SK-N-SH treated with all-trans-retinoic acid at 6 μM for 48 hours (cell line): ENCODE measurements around the gene TNFSF13.
A peak's percentile ranks its signal among the peaks of the same experiment; 100 is the strongest.

Experiments
- ATAC-seq: fragments of 200-7000 bp; cut with Tn5 transposase; 3 replicates; pipeline ENCODE4 v1.9.1; 2020; ENCODE audit warnings: mild to moderate bottlenecking, moderate library complexity
- BACH2 ChIP-seq: fragments of 250-450 bp; sonication (Bioruptor Pico); IDR thresholded peaks from 2 replicates; pipeline ENCODE4 v1.9.0; 2021; ENCODE audit warnings: mild to moderate bottlenecking, borderline replicate concordance
- CSDC2 ChIP-seq: fragments of 250-450 bp; sonication (Bioruptor Pico); IDR thresholded peaks from 2 replicates; pipeline ENCODE4 v1.5.0; 2020; ENCODE audit warnings: mild to moderate bottlenecking, moderate library complexity
- ESRRG ChIP-seq: fragments of 250-450 bp; sonication (Bioruptor Pico); IDR thresholded peaks from 2 replicates; pipeline ENCODE4 v1.6.1; 2021; ENCODE audit warnings: mild to moderate bottlenecking
- GLIS3 ChIP-seq: fragments of 250-450 bp; sonication (Bioruptor Pico); IDR thresholded peaks from 2 replicates; pipeline ENCODE4 v1.5.0; 2020; ENCODE audit warnings: mild to moderate bottlenecking, moderate library complexity
- OSR1 ChIP-seq: fragments of 250-450 bp; sonication (Bioruptor Pico); IDR thresholded peaks from 2 replicates; pipeline ENCODE4 v1.8.0; 2022; ENCODE audit warnings: moderate library complexity, mild to moderate bottlenecking, inconsistent platforms
- PATZ1 ChIP-seq: fragments of 250-450 bp; sonication (Bioruptor Pico); IDR thresholded peaks from 2 replicates; pipeline ENCODE4 v1.8.0; 2020; ENCODE audit warnings: mild to moderate bottlenecking, moderate library complexity, borderline replicate concordance
- POU6F1 ChIP-seq: fragments of 250-450 bp; sonication (Bioruptor Pico); IDR thresholded peaks from 2 replicates; pipeline ENCODE4 v1.8.0; 2021; ENCODE audit warnings: low read depth, mild to moderate bottlenecking, moderate library complexity, borderline replicate concordance
- PPARA ChIP-seq: fragments of 250-450 bp; sonication (Bioruptor Pico); IDR thresholded peaks from 2 replicates; pipeline ENCODE4 v1.5.0; 2020; ENCODE audit warnings: mild to moderate bottlenecking, borderline replicate concordance
- RARB ChIP-seq: fragments of 250-450 bp; sonication (Bioruptor Pico); IDR thresholded peaks from 2 replicates; pipeline ENCODE4 v1.8.0; 2021; ENCODE audit warnings: mild to moderate bottlenecking, moderate library complexity
- ZC3H10 ChIP-seq: fragments of 250-450 bp; sonication (Bioruptor Pico); IDR thresholded peaks from 2 replicates; pipeline ENCODE4 v1.5.1; 2021; ENCODE audit warnings: mild to moderate bottlenecking, moderate library complexity
- ZFP3 ChIP-seq: fragments of 250-450 bp; sonication (Bioruptor Pico); IDR thresholded peaks from 2 replicates; pipeline ENCODE4 v1.5.0; 2020; ENCODE audit warnings: mild to moderate bottlenecking, moderate library complexity
- ZFP30 ChIP-seq: fragments of 450-650 bp; formaldehyde crosslinking; IDR thresholded peaks from 2 replicates; pipeline ENCODE4 v1.5.0; 2022; ENCODE audit warnings: mild to moderate bottlenecking, moderate library complexity
- ZNF565 ChIP-seq: fragments of 450-650 bp; formaldehyde crosslinking; conservative IDR thresholded peaks from 2 replicates; pipeline ENCODE4 v1.5.0; 2020; ENCODE audit warnings: low read depth, mild to moderate bottlenecking, moderate library complexity
- ZNF70 ChIP-seq: fragments of 450-650 bp; formaldehyde crosslinking; IDR thresholded peaks from 2 replicates; pipeline ENCODE4 v1.5.0; 2020; ENCODE audit warnings: mild to moderate bottlenecking, moderate library complexity
- TF ChIP-seq, protein P1 (sequence below): fragments of 250-450 bp; sonication (Bioruptor Pico); IDR thresholded peaks from 2 replicates; pipeline ENCODE4 v1.5.1; 2021; ENCODE audit warnings: mild to moderate bottlenecking, moderate library complexity
- TF ChIP-seq, protein P2 (sequence below): fragments of 250-450 bp; sonication (Bioruptor Pico); IDR thresholded peaks from 2 replicates; pipeline ENCODE4 v1.5.0; 2020; ENCODE audit warnings: mild to moderate bottlenecking, moderate library complexity
- TF ChIP-seq, protein P3 (sequence below): fragments of 250-450 bp; sonication (Bioruptor Pico); IDR thresholded peaks from 2 replicates; pipeline ENCODE4 v1.5.1; 2020; ENCODE audit warnings: low read depth, mild to moderate bottlenecking, moderate library complexity

TNFSF13 gene

GRCh38 chr17:7589204-7589868 lies 30.8 kb downstream of the TNFSF13 start (continued):
- no peak for TF ChIP-seq POU6F1
- TF ChIP-seq, all 23 proteins: peak for 0

DNA sequence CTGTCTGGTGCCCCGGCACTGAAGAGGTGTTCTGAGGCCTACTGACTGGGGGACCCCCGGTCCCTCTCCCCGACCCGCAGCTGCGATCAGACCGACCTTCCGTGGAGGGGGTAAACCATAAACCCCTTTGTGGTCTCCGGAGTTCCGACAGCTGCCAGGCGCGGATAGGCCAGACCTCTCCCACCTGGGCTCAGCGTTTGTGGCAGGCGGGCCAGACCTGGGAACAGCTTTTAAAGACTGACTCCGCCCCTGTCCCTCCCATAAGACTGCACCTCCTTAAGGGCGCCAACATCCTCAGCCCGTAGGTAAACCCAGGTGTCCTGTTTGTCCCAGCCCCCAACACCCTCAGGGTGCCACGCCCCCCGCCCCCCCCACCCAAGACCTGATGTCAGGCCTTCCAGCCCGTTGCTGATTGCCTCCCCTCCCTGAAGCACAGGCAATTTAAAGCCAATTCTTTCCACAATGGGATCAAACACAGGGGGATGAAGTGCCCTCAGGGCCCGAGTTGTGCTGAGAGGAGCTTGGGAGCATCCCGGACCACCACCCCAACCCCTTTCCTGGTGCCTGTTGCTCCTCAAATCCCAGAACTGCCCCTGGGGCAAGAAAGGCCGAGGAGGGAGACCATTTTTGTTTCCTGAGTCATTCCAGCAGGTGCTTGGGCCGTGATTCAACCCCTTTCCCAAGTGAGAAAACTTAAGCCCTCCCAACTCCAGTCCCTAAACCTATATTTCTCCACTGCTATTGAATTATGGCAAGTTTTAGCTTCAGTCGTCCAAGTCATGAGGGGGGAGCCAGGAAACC lies 31.5 kb downstream of the TNFSF13 start, which contains the start of gene SOX15:
Gene SOX15, minus strand, starts transcription at position 204 of the 801 bp plus-strand sequence. CDS start 418 bp downstream, outside the sequence.
- ATAC-seq, result no peak

GRCh38 chr17:7590743-7591142 lies 32.2 kb downstream of the TNFSF13 start:
- peak; percentile 70 for ATAC-seq
- TF ChIP-seq POU6F1 (no peak), ZFP30 (CRISPR knock-in tag) (no peak), CSDC2 (CRISPR knock-in tag) (no peak), OSR1 (CRISPR knock-in tag) (no peak), ZC3H10 (no peak)
- TF ChIP-seq, protein P1, sequence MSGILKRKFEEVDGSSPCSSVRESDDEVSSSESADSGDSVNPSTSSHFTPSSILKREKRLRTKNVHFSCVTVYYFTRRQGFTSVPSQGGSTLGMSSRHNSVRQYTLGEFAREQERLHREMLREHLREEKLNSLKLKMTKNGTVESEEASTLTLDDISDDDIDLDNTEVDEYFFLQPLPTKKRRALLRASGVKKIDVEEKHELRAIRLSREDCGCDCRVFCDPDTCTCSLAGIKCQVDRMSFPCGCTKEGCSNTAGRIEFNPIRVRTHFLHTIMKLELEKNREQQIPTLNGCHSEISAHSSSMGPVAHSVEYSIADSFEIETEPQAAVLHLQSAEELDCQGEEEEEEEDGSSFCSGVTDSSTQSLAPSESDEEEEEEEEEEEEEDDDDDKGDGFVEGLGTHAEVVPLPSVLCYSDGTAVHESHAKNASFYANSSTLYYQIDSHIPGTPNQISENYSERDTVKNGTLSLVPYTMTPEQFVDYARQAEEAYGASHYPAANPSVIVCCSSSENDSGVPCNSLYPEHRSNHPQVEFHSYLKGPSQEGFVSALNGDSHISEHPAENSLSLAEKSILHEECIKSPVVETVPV (CRISPR knock-in tag), result no peak
- TF ChIP-seq, protein P2, sequence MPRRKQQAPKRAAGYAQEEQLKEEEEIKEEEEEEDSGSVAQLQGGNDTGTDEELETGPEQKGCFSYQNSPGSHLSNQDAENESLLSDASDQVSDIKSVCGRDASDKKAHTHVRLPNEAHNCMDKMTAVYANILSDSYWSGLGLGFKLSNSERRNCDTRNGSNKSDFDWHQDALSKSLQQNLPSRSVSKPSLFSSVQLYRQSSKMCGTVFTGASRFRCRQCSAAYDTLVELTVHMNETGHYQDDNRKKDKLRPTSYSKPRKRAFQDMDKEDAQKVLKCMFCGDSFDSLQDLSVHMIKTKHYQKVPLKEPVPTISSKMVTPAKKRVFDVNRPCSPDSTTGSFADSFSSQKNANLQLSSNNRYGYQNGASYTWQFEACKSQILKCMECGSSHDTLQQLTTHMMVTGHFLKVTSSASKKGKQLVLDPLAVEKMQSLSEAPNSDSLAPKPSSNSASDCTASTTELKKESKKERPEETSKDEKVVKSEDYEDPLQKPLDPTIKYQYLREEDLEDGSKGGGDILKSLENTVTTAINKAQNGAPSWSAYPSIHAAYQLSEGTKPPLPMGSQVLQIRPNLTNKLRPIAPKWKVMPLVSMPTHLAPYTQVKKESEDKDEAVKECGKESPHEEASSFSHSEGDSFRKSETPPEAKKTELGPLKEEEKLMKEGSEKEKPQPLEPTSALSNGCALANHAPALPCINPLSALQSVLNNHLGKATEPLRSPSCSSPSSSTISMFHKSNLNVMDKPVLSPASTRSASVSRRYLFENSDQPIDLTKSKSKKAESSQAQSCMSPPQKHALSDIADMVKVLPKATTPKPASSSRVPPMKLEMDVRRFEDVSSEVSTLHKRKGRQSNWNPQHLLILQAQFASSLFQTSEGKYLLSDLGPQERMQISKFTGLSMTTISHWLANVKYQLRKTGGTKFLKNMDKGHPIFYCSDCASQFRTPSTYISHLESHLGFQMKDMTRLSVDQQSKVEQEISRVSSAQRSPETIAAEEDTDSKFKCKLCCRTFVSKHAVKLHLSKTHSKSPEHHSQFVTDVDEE (CRISPR knock-in tag), result no peak

More for the DNA sequence above, 31.5 kb downstream of the TNFSF13 start, which contains the start of gene SOX15:
- TF ChIP-seq PPARA (CRISPR knock-in tag) (no peak), BACH2 (CRISPR knock-in tag) (no peak), RARB (CRISPR knock-in tag) (no peak), ZNF565 (no peak), ZC3H10 (no peak), GLIS3 (CRISPR knock-in tag) (no peak), ESRRG (CRISPR knock-in tag) (no peak), ZNF70 (no peak), ZFP3 (CRISPR knock-in tag) (no peak), CSDC2 (CRISPR knock-in tag) (no peak), OSR1 (CRISPR knock-in tag) (no peak), PATZ1 (CRISPR knock-in tag) (no peak)
- TF ChIP-seq, protein P2 (CRISPR knock-in tag), result no peak
- TF ChIP-seq, protein P1 (CRISPR knock-in tag), result no peak
- TF ChIP-seq, protein P3, sequence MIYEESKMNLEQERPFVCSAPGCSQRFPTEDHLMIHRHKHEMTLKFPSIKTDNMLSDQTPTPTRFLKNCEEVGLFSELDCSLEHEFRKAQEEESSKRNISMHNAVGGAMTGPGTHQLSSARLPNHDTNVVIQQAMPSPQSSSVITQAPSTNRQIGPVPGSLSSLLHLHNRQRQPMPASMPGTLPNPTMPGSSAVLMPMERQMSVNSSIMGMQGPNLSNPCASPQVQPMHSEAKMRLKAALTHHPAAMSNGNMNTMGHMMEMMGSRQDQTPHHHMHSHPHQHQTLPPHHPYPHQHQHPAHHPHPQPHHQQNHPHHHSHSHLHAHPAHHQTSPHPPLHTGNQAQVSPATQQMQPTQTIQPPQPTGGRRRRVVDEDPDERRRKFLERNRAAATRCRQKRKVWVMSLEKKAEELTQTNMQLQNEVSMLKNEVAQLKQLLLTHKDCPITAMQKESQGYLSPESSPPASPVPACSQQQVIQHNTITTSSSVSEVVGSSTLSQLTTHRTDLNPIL (CRISPR knock-in tag), result no peak
